ENCODE data around the gene PAIP1.
"Not testable (repeated sequence)": the region's sequence is repeated elsewhere in the genome, so short reads cannot be mapped to it uniquely, and the experiment has no call there.

PAIP1 gene

GRCh38 chr5:43570450-43571158 lies 13.7 kb upstream of the PAIP1 start:
- ATAC-seq (no peak), DNase-seq (no peak)

GRCh38 chr5:43569236-43569746 lies 12.4 kb upstream of the PAIP1 start:
- DNase-seq (no peak), ATAC-seq (no peak)

- DNase-seq (no peak), ATAC-seq (no peak)
Observed at GRCh38 chr5:43567967-43568366, 11.1 kb upstream of the PAIP1 start.

GRCh38 chr5:43565043-43565442 lies 8.2 kb upstream of the PAIP1 start:
- DNase-seq (no peak), ATAC-seq (no peak)

- no peak for DNase-seq
- no peak for ATAC-seq
Observed at GRCh38 chr5:43564289-43564850, 7.5 kb upstream of the PAIP1 start.

DNA sequence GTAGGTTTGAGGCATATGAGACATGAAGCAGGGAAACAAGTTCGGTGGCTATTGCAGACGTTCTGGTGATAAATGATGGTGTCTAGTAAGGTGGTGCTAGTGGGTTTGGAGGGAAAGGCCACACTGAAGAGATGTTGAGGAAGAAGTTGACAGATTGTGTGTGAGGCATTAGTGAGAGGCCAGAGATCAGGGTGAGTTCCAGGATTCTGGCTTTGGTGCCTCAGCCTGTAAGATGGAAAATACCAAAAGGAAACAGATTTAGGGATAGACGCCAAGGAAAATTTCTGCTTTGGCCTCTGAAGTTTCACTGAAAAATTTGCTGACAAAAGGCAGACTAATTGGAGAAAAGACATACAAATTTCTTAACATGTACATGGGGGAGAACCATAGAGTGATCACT lies 6.4 kb upstream of the PAIP1 start:
- DNase-seq (no peak), ATAC-seq (no peak)

DNA sequence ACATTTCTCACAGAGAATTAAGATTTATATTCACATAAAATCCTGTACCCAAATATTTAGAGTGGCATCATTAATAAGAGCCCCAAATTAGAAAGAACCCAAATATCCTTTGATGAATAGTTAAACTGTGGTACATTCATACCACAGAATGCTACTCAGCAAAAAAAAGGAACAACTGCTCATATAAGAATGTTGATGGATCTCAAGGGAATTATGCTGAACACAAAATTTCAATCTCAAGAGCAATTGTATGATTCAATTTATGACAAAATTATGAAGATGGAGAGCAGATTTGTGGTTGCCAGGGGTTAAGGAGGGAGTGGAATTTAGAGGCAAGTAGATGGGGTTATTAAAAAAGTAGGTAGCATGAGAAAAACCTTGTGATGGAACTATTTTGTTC lies 4.5 kb upstream of the PAIP1 start:
- no peak for ATAC-seq
- no peak for DNase-seq

GRCh38 chr5:43560128-43560527 lies 3.3 kb upstream of the PAIP1 start:
- ATAC-seq (no peak), DNase-seq (no peak)

DNA sequence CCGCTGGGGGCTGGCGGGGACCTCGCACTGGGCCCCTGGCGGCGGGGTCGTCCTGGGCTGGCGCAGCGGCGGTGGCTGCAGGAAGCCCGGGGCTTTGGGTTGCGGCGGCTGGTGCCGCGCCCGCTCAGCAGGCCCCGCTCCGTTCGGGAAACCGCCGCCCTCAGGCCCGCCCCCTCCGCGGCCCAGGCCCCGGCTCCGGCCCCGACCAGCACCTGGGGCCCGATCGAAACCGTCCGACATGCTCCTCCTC lies 345 bp downstream of the PAIP1 start:
- DNase-seq = not testable (repeated sequence)
- peak; percentile 91 for ATAC-seq

GRCh38 chr5:43555895-43556606 lies 826 bp downstream of the PAIP1 start:
- ATAC-seq = no peak
- peak; percentile 71 for DNase-seq

DNA sequence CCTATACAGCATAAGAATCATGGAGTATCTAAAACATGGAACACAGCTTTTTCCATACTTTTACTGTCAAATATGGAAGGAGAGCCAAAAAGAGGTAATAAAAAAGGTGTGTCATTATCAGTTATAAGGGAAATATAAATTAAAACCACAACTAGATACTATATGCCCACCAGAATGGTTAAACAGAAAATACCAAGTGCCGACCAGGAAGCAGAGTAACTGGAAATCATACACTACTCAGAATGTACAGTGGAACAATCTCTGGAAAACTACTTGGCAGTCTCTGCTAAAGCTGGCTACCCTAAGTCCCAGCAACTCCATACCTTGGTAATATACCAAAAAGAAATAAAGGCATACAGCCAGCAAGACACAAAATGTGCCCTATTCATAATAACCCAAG lies 2.4 kb downstream of the PAIP1 start:
- DNase-seq (no peak), ATAC-seq (no peak)

- DNase-seq (no peak), ATAC-seq (no peak)
Observed at GRCh38 chr5:43553381-43553780, 3.5 kb downstream of the PAIP1 start.

- ATAC-seq (no peak), DNase-seq (no peak)
Observed at GRCh38 chr5:43551731-43552130, 5.1 kb downstream of the PAIP1 start.

GRCh38 chr5:43549272-43549671 lies 7.6 kb downstream of the PAIP1 start:
- ATAC-seq, DNase-seq: not testable (repeated sequence)

GRCh38 chr5:43548358-43548757 lies 8.5 kb downstream of the PAIP1 start:
- ATAC-seq = no peak
- no peak for DNase-seq

- DNase-seq = no peak
- no peak for ATAC-seq
Observed at GRCh38 chr5:43547532-43547931, 9.3 kb downstream of the PAIP1 start.

- ATAC-seq (no peak), DNase-seq (no peak)
Observed at GRCh38 chr5:43543434-43543833, 13.4 kb downstream of the PAIP1 start.

- DNase-seq (no peak), ATAC-seq (no peak)
Observed at GRCh38 chr5:43540746-43541145, 16.1 kb downstream of the PAIP1 start.

- ATAC-seq = no peak
- no peak for DNase-seq
Observed at GRCh38 chr5:43536972-43537371, 19.9 kb downstream of the PAIP1 start.

DNA sequence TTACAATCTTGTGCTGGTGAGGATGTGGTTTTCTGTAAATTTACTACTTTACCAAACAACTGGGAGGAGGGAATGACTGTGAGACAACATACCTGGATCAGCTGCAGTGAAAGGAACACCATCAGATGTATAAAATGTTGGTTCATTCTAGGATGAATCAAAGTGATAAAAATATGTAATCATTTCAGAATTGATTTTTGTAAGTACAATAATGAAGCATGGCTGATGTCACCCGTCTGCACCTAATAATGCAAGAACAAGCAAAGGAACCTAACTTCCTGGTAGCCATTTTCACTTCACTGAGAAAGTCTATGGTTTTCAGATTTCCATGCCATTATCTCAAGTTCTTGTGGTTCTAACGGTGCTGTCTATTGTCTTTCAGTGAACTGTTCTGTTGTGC lies 23.2 kb downstream of the PAIP1 start:
- DNase-seq (no peak), ATAC-seq (no peak)

- ATAC-seq = no peak
- DNase-seq = no peak
Observed at GRCh38 chr5:43530648-43531047, 26.2 kb downstream of the PAIP1 start.

DNA sequence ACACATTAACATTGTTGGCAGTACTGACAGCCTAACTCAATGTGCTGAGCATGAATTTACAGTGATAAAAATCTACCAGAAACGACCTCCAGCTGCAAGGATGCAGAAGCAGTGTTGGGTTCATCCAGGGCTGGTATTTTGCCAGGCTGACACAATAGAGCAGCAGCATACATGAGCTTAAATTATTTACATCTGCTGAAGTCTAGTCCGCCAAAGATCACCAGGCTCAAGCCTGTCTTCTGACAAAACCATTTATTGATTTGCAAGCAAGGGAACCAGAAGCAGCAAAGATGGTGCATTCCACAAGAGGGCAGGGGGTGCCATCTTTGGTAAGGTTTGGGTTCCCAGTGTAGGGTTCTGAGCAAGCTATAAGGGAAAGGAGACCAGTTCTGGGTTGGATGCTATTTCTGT lies 33.2 kb downstream of the PAIP1 start:
- ATAC-seq = no peak
- no peak for DNase-seq

- ATAC-seq (no peak), DNase-seq (no peak)
Observed at GRCh38 chr5:43520615-43521014, 36.3 kb downstream of the PAIP1 start.

DNA sequence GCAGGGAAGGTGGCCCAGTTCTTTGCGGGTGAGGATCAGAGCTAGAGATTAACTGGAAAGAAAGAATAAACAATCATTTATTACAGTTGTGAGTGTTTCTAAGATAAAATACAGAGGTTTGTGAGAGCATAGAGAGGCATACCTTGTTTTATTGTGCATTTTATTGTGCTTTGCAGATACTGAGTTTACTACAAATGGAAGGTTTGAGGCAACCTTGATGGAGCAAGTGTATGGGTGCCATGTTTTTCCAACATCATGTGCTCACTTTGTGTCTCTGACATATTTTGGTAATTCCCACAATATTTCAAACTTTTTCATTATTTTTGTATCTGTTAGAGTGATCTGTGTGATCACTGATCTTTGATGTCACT lies 41.2 kb downstream of the PAIP1 start:
- no peak for ATAC-seq

More for the DNA sequence above, 41.2 kb downstream of the PAIP1 start:
- no peak for DNase-seq

Measured in stimulated activated naive CD8-positive, alpha-beta T cell treated with anti-CD3 and anti-CD28 coated beads, Interleukin-15, Interleukin-2, amounts not matched to agents 100 U/mL and 50 U/mL, for 24 hours (primary cell).